Fibroblast of the aortic adventitia (primary cell): ENCODE data around the gene PLS1. TPM values are rescaled to one million over a fixed set of nuclear protein-coding genes. Genes with fewer than 3 reads are reported as not detected.
"Not testable (repeated sequence)": the region's sequence is repeated elsewhere in the genome, so short reads cannot be mapped to it uniquely, and the experiment has no call there.

Experiments used
- DNase-seq: peaks from one replicate; pipeline ENCODE4 v3.0.0-alpha.2; 2010; ENCODE audit warnings: low read depth
- H3K4me3 ChIP-seq: 2 replicates; pipeline ENCODE4 v1.5.1; 2011; ENCODE audit warnings: low read depth, mild to moderate bottlenecking, control low read depth, low read length, moderate library complexity
- total RNA-seq: library from RNA; depleted of rRNA; stranded (reverse); fragments of >200 nt; gene quantifications from 2 replicates; pipeline ENCODE4 v1.2.3, GENCODE V29; 2012; ENCODE audit warnings: low replicate concordance
- TF ChIP-seq, protein P1 (sequence below): IDR thresholded peaks from 2 replicates; pipeline ENCODE4 v1.5.1; 2011; ENCODE audit warnings: mild to moderate bottlenecking, low read length, control low read depth, inconsistent platforms; ENCODE audit not compliant: insufficient read depth

PLS1 gene, protein sequence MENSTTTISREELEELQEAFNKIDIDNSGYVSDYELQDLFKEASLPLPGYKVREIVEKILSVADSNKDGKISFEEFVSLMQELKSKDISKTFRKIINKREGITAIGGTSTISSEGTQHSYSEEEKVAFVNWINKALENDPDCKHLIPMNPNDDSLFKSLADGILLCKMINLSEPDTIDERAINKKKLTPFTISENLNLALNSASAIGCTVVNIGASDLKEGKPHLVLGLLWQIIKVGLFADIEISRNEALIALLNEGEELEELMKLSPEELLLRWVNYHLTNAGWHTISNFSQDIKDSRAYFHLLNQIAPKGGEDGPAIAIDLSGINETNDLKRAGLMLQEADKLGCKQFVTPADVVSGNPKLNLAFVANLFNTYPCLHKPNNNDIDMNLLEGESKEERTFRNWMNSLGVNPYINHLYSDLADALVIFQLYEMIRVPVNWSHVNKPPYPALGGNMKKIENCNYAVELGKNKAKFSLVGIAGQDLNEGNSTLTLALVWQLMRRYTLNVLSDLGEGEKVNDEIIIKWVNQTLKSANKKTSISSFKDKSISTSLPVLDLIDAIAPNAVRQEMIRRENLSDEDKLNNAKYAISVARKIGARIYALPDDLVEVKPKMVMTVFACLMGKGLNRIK
- total RNA-seq, result 0.99 and 2.0 TPM in 2 replicates

DNA sequence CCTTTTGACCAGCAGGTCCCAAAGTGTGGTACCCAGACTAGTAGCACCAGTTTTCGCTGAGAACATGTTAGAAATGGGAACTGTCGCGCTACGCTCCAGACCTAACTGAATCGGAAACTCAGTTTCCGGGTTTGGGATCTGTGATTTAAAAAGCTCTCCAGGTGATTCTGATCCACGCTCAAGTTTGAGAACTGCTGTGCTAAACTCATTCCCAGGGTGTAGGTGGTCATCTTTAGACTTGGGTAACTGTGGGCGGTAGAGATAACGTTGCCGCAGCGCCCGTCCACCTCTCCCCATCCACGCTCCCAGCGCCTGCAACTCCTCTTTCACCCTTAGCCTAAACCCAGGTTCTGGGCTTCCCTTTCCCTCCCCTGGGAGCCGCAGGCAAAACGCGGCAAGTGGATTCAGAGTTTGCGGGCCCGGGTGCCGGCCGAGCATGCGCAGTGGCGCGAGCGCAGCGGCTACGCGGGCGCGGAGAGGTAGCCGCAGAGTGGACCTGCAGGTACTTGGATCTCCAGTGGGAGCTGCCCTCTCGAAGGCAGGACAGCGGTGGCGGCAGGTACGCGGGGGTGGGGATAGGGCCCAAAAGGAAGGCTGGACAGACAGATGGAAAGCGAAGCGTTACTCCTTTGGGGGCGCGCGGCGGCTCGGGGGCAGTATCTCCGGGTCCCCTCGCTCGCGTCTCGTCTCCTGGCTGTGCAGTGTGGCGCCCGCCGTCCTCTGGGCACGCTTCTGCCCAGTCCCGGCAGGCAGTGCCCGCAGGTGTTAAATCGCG, at the start of gene PLS1:
PLS1 (plus strand) TSS at position 443 of the 775 bp plus-strand sequence. CDS start 67,845 bp downstream, outside the sequence.
- TF ChIP-seq, protein P1, sequence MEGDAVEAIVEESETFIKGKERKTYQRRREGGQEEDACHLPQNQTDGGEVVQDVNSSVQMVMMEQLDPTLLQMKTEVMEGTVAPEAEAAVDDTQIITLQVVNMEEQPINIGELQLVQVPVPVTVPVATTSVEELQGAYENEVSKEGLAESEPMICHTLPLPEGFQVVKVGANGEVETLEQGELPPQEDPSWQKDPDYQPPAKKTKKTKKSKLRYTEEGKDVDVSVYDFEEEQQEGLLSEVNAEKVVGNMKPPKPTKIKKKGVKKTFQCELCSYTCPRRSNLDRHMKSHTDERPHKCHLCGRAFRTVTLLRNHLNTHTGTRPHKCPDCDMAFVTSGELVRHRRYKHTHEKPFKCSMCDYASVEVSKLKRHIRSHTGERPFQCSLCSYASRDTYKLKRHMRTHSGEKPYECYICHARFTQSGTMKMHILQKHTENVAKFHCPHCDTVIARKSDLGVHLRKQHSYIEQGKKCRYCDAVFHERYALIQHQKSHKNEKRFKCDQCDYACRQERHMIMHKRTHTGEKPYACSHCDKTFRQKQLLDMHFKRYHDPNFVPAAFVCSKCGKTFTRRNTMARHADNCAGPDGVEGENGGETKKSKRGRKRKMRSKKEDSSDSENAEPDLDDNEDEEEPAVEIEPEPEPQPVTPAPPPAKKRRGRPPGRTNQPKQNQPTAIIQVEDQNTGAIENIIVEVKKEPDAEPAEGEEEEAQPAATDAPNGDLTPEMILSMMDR, result no peak
- H3K4me3 ChIP-seq, result peak within 1 kb of the TSS; percentile 89
- peak; percentile 71 for DNase-seq

DNA sequence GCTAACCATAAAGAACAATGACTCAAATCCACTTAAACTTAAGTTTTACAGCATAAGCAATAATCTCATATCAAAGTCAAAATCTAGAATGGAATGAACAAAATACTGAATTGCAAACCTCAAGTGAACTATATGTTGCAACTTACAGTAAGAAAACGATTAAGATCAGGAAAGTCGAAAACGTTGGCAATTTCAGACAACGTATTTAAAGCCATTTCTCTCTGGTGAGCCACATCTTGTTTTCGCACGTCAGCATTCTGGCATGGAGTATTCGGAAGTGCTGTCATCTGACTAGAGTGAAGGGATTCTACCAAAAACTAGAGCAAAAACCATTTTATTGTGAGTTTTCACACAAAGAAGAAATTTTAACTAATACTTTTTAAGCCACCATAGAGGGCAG, 46.2 kb upstream of the PLS1 start:
- DNase-seq, result no peak
- TF ChIP-seq, protein P1, result no peak
- H3K4me3 ChIP-seq, result no peak overlapping the region

DNA sequence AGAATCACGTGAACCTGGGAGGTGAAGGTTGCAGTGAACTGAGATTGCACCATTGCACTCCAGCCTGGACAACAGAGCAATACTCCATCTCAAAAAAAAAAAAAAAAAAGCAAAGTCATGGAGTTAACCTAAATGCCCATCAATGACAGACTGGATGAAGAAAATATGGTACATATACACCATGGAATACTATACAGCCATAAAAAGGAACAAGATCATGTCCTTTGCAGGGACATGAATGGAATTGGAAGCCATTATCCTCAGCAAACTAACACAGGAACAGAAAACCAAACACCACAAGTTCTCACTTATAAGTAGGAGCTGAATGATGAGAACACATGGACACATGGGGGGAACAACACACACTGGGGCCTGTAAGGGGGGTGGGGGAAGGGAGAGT, 43.6 kb upstream of the PLS1 start:
- not testable (repeated sequence) for H3K4me3 ChIP-seq, DNase-seq

DNA sequence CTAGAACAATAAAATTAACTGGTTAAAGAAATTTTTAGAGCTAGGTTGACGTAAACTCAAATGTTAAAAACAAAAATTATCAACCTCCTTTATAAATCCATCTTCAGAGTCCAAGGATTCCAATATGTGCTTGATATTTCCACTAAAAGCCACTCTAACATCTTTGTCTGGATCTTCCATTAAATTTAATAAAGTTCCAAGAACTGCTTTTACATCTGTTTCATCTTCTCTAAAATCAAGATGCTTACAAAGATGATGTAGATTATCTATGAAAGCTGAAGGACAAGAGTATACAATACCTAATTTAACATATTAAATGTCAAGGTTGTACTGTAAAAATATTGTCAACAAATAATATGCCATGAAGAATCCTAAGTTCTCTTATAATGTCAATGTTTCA, 42.5 kb upstream of the PLS1 start:
- no peak overlapping the region for H3K4me3 ChIP-seq
- TF ChIP-seq, protein P1, result no peak
- DNase-seq, result no peak

DNA sequence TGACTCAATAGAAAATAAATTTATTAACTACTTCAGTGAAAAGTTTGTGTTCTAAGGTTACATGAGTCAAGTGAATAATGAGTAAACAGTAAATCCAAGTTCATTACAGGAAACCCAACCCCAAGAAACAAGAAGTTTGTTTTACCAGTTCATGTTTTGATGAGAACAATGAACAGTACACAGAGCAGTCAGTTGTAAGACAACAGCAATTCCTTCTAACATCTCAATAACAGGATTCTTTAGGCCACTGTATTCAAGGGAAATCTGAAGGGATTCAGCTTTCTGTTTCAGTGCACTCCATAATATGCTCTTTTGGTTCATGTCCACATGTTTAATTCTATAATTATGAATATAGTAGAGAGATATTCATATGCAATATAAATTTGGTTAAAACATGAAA, 36.1 kb upstream of the PLS1 start:
- H3K4me3 ChIP-seq, result no peak overlapping the region
- no peak for DNase-seq
- TF ChIP-seq, protein P1, result no peak

DNA sequence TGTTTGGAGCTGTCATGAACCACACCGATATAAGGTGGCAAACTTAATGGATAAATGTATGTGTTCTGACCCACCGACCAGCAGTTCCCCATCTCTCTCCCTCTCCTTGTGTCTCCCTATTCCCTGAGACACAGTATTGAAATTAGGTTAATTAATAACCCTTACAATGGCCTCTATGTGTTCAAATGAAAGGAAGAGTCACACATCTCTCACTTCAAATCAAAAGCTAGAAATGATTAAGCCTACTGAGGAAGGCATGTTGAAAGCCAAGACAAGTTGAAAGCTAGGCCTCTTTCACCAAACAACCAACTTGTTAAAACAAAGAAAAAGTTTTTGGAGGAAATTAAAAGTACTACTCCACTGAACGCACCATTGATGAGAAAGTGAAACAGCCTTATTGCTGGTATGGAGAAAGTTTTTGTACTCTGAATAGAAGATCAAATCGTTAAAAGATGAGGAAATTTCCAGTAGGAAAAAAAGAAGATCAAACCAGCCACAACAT, 32.6 kb upstream of the PLS1 start:
- H3K4me3 ChIP-seq, result no peak overlapping the region
- TF ChIP-seq, protein P1, result no peak
- DNase-seq, result no peak

DNA sequence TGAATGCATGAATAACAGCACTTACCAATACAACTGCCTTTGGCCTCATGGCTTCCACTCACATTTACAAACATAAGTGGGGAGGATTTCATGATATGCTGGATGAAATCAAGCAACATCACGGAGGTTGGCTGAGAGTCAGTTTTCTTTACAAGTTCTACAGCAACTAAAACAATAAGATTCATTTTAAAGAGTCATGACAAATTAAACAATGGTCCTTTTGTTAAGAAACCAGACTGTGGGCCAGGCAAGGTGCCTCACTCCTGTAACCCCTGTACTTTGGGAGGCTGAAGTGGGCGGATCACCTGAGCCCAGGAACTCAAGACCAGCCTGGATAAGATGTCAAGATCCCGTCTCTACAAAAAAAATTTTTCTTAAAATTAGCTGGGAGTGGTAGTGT, 30.1 kb upstream of the PLS1 start:
- H3K4me3 ChIP-seq, result no peak overlapping the region
- TF ChIP-seq, protein P1, result no peak
- DNase-seq, result no peak
